Cardiac fibroblast (primary cell): Measurements from ENCODE around the gene MRPL51.
"Not testable (repeated sequence)": the region's sequence is repeated elsewhere in the genome, so short reads cannot be mapped to it uniquely, and the experiment has no call there.

Experiments
- DNase-seq, 2 donors: peaks; one replicate each; pipeline versions ENCODE4 v3.0.0 to v3.0.0-alpha.2; 2010; ENCODE audit warnings: low read depth in 2 of 2
- H3K4me3 ChIP-seq, 2 donors: replicated peaks in 1 of 2; 1 replicate in 1 of 2; 2 replicates in 1 of 2; pipeline ENCODE4 v1.5.1; 2011; ENCODE audit warnings: low read depth in 2 of 2, low read length in 2 of 2, mild to moderate bottlenecking in 2 of 2, moderate library complexity in 1 of 2
- CTCF ChIP-seq: IDR thresholded peaks from one replicate; pipeline ENCODE4 v1.5.1; 2011; ENCODE audit warnings: low read depth, mild to moderate bottlenecking, low read length, inconsistent platforms

The MRPL51 gene

GRCh38 chr12:6470375-6471163 lies 22.5 kb downstream of the MRPL51 start, which contains the start of gene VAMP1:
Gene VAMP1 (minus strand): TSS chr12:6470677. CDS start chr12:6470531, 146 bp downstream.
- DNase-seq, result peak; percentile 97 to 98
- no peak for TF ChIP-seq CTCF
- H3K4me3 ChIP-seq, result peak within 1 kb of the TSS; percentile 78 to 92

- no peak for DNase-seq
These were observed 23.3 kb downstream of the MRPL51 start for GRCh38 chr12:6469609-6470374.

GRCh38 chr12:6469092-6469491 lies 24.0 kb downstream of the MRPL51 start:
- DNase-seq, result no peak
- TF ChIP-seq CTCF, result no peak
- peak overlapping the region in 1 of 2 donors; percentile 92 for H3K4me3 ChIP-seq

More at GRCh38 chr12:6469609-6470374, 23.3 kb downstream of the MRPL51 start:
- TF ChIP-seq CTCF, result no peak
- peak overlapping the region; percentile 78 to 92 for H3K4me3 ChIP-seq

DNA sequence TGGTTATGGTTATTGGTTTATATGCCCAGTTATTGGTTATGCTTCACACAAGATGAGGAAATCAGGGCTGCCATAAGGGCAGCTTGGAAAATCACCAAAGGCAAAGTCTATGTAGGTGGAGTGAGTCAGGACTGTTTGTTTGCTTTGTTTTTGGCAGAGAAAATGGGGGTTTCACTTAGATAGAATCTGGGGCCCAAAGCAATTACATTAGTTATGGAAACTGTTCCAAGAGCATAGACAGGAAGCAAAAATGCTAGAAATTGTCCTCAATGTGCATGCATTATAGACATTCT lies 24.8 kb downstream of the MRPL51 start:
- peak; percentile 22 to 39 for DNase-seq
- H3K4me3 ChIP-seq, result no peak overlapping the region
- TF ChIP-seq CTCF, result no peak

DNA sequence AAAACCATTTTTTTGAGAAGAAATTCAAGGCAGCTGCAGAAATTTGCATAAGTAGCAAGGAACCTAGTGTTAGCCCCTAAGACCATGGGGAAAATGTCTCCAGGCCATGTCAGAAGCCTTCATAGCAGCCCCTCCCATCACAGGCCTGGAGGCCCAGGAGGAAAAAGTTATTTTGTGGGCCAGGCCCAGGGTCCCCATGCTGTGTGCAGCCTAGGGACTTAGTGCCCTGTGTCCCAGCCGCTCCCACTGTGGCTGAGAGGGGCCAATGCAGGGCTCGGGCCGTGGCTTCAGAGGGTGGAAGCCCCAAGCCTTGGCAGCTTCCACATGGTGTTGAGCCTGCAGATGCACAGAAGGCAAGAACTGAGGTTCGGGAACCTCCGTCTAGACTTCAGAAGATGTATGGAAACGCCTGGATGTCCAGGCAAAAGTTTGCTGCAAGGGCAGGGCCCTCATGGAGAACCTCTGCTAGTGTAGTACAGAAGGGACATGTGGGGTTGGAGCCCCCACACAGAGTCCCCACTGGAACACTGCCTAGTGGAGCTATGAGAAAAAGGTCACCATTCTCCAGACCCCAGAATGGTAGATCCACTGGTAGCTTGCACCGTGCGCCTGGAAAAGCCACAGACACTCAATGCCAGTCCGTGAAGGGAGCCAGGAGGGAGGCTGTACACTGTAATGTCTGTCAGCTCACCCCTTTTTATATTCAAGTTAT lies 25.3 kb downstream of the MRPL51 start:
- H3K4me3 ChIP-seq, result not testable (repeated sequence)

GRCh38 chr12:6466751-6467150 lies 26.3 kb downstream of the MRPL51 start:
- H3K4me3 ChIP-seq, DNase-seq: not testable (repeated sequence)

More for the DNA sequence above, 25.3 kb downstream of the MRPL51 start:
- not testable (repeated sequence) for DNase-seq

DNA sequence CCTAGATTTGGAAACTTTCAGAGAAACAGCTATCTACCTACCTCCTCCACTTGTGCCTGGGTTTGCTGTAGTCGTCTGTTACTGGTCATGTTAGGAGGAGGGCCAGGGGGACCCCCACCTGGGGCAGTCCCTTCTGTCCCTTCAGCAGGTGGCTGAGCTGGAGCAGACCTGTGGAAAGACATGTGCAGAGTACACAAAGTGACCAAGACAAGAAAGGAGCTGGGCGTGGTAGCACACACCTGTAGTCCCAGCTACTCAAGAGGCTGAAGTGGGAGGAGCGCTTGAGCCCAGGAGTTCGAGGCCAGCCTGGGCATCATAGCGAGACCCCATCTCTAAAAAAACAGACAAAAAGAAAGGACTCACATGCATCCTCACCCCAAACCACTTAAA lies 26.9 kb downstream of the MRPL51 start:
- TF ChIP-seq CTCF, result no peak
- no peak overlapping the region for H3K4me3 ChIP-seq
- DNase-seq, result no peak
